GM21360 (cell line): ENCODE measurements around the gene RPUSD3.
"Not testable (repeated sequence)": the region's sequence is repeated elsewhere in the genome, so short reads cannot be mapped to it uniquely, and the experiment has no call there.

Source experiments
- ATAC-seq: cut with Tn5 transposase; IDR thresholded peaks from one replicate; pipeline ENCODE4 v1.9.1; 2021; ENCODE audit warnings: mild to moderate bottlenecking, moderate library complexity; ENCODE audit not compliant: unreplicated experiment

Gene RPUSD3

DNA sequence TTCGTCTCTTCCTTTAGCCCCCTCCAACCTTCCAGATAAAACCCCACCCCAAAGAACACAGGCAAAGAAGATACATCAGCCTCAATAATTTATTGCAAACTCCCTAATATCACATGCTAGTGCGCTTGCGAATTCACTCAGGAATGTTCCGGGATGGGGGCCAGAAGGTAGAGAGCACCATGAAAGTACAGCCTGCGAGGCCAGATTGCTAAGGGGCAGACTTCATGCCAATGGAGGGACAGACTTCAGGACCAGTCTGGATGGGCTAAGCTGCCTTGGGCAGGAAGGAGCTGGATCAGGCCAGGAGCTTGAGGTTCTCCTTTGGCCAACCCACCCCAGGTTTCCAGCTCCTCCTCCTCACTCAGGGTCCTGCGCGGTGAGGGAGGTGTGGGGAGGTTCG lies 22.8 kb upstream of the RPUSD3 start:
- no peak for ATAC-seq

DNA sequence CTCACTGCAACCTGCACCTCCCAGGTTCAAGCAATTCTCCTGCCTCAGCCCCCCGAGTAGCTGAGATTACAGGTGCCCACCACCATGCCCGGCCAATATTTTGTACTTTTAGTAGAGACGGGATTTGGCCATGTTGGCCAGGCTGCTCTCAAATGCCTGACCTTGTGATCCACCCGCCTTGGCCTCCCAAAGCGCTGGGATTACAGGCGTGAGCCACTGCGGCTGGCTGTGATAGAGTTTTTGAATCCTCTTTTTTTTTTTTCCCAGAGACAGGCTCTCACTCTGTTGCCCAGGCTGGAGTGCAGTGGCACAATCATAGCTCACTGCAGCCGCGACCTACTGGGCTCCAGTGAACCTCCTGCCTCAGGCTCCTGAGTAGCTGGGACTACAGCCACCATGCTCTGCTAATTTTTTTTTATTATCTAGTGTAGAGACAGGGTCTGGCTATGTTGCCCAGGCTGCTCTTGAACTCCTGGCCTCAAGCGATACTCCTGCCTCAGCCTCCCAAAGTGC lies 21.4 kb upstream of the RPUSD3 start:
- ATAC-seq = not testable (repeated sequence)

GRCh38 chr3:9864200-9864927 lies 20.6 kb upstream of the RPUSD3 start:
- ATAC-seq = no peak

- ATAC-seq = no peak
These were observed 19.4 kb upstream of the RPUSD3 start for GRCh38 chr3:9863058-9863772.

DNA sequence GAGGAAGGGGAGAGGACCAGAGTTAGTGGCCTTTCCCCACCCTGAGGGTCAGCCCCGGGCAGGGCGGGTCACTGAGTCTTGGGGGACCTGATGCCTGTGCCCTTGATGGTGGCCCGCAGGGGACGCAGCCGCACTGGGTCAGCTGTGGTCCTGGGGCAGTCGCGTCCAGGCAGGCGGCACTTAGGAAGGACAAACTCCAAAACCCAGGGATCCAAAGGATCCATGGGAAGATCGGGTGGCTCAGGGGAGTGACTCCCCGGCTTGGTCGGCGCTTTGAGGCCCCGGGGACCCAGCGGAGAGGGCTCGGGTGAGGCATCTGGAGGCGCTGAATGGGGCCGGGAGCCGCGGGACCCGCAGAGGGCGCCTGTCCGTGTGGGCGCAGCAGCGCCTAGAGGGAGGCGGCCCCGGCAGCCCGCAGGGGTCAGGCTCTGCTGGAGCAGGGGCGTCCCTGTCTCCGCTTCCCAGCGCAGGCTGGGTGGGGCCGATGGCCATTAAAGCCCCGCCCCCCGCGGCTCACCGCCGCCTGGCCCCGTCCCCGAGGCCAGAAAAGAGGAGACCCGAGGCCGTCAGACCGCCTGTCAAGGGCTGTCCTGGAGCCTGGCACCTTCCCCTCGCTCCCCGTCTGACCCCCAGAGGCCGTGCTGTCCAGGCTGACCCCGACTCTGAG lies 18.7 kb upstream of the RPUSD3 start:
- no peak for ATAC-seq

DNA sequence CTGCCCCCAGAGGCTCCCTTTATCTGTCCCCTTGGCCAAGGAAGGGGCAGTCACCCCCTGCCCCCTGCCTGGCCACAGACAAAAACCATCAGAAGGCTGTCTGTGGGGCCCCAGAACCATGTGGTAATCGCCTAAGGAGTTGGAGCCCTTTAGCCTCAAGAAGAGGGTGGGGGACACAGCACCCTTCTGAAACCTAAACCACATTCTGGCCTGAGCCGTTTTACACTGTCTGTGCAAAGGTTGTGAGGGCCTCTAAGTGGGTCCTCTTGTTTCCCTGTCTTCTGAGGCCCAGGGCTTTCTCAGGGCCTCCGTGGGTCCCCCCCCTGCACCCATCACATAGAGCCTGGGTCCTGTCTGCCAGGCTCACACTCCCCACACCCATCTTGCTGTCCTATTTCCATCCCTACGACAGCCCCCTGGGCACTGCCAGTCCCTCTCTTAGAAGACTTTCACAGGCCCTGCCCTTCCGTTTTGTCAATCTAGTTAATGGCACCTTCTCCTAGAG lies 17.9 kb upstream of the RPUSD3 start:
- no peak for ATAC-seq

GRCh38 chr3:9861201-9861600 lies 17.4 kb upstream of the RPUSD3 start:
- no peak for ATAC-seq

DNA sequence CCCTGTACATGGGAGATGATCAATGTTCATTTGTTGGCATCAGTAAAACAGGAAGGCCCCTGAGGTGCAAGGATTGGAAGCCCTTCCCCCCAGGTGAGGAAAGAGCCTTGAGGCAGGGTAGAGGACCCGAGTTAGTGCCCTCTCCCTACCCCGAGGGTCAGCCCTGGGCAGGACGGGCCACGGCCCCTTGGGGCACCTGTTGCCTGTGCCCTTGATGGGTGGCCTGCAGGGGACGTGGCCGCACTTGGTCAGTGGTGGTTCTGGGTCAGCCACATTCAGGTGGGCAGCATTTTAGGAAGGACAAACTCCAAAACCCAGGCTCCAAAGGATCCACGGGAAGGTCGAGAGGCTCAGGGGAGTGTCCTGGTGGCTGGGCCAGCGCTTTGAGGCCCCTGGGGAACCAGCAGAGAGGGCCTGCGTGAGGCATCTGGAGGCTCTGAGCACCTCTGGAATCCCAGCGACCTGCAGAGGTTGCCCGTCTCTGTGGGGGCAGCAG lies 15.8 kb upstream of the RPUSD3 start:
- no peak for ATAC-seq

DNA sequence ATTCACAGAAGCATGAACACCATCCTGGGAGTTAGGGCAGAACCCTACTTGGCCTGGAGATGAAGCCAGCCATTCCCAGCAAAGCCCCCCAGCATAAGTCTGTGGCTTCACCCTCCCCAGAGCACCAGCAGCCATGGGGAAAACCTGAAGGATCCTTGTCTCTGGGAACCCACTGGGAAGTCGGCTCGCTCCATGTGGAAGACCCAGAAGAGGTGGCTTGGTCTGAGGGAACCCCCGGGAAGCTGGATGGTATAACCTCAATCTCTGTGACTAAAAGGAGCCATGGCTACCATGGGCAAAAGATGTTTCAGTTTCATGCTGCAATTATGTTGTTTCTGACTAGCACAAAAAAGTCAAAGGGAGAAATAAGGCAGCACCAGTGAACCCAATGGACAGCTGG lies 11.8 kb upstream of the RPUSD3 start:
- no peak for ATAC-seq

GRCh38 chr3:9854291-9854940 lies 10.6 kb upstream of the RPUSD3 start:
- not testable (repeated sequence) for ATAC-seq

DNA sequence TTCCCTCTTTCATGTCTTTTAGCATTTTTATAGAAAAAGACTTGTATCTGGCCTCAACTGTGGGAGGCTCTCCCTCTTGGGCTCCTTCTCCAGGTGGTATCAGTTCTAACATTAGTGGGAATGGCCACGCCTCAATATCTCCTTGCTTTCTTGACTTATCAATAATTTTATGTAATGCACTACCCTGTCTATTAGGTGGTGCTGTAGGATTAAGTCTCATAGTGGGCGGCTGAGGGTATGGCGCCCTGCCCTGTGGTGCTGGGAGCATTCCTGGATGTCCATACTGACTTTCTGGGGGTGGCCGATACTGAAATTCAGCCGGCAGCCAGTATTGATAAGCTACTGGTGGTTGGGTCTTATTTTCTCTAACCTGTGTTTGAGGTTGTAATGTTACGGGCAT lies 8.7 kb upstream of the RPUSD3 start:
- ATAC-seq = no peak

DNA sequence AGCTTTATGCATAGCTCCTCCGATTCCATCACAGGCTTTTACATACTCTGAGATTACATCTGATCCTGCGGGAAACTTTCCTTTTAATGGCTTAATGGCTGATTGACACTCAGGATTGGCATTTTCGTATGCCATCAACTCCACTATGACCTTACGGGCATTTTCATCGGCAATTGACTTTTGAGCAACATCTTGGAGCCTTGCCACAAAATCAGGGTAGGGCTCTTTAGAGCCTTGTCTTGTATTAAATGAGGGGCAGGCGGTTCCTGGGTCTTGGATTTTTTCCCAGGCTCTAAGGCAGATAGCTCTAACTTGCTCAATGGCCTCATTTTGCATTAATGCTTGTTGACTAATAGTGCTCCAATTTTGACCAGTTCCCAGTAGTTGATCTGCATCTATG lies 8.1 kb upstream of the RPUSD3 start:
- ATAC-seq = not testable (repeated sequence)

DNA sequence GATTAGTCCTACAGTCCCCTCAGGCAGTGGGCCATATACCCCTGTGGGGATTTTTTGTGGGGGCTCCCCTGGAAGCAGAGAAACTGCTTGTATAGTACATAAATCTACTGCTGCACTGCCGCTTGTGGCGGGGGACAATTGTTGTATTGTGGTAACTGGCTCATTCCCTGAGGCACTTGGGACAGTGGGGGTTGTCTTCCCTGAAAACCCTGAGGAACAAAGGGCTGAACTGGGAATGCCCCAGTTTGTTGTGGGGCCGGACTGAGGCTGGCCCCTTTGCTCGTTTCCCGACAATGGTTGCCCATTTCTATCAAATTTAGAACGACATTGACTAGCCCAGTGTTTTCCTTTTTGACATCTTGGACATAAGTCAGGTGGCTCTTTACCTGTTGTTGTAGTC lies 7.6 kb upstream of the RPUSD3 start:
- ATAC-seq = not testable (repeated sequence)

DNA sequence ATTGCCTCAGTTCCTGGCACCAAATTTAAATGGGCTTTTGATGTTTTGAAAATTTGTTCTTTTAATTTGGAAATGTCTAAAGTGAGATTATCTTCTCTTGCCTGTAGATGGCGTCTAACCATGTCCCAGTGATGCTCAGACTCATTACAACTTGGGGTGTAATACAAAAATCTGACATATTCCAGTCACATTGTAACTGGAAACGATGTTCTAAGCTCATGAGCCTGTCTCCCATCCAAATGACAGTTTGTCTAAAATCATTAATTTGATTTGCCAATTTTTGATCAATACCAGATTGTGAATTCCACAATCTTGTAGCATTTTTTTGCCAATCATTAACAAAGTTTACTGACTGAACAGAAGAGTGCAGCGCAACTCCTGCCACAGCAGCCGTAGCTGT lies 5.1 kb upstream of the RPUSD3 start:
- not testable (repeated sequence) for ATAC-seq

DNA sequence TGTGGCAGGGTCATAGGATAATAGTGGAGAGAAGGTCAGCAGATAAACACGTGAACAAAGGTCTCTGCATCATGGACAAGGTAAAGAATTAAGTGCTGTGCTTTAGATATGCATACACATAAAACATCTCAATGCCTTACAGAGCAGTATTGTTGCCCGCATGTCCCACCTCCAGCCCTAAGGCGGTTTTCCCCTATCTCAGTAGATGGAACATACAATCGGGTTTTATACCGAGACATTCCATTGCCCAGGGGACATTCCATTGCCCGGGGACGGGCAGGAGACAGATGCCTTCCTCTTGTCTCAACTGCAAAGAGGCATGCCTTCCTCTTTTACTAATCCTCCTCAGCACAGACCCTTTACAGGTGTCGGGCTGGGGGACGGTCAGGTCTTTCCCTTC lies 4.1 kb upstream of the RPUSD3 start:
- not testable (repeated sequence) for ATAC-seq

- ATAC-seq = no peak
These were observed 3.2 kb upstream of the RPUSD3 start for GRCh38 chr3:9846931-9847488.

- ATAC-seq = no peak
These were observed 2.4 kb upstream of the RPUSD3 start for GRCh38 chr3:9846231-9846630.

DNA sequence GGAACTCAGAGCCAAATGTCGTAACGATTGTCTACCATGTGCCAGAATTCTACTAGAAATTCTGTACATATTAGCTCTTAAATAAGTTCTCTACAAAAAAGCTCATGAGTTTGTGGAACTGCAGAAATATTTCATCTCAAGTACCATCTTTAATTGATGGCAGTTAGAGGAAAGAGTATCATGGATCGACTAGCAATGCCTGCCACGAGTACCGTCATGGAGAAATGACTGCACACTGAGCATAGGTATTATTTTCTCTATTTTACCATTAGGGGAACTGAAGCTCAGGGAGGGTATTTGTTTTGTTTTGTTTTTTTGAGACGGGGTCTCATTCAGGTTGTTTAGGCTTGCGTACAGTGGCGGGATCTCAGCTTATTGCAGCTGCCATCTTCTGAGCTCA lies 2.8 kb downstream of the RPUSD3 start:
- no peak for ATAC-seq

DNA sequence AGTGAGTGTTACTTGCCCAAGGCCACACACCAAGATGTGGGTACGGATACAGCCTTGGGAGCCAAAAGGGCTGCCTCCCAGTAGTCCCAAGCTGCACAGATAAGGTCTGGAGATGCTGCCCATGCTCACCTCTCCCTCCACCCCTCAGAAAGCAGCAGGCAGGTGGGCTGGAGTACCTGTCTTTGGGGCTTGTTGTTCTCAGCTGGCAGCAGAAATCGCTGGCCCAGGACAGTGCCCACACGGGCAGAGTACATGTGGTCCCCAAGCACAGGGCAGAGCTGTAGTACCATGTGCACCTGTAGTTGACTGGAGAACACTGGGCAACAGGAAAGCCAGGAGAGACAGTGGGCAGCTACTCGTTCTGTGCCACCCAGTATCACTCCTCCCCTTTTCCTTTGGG lies 5.0 kb downstream of the RPUSD3 start:
- ATAC-seq = no peak

GRCh38 chr3:9837701-9838582 lies 5.9 kb downstream of the RPUSD3 start:
- ATAC-seq = no peak
